Measurements from ENCODE around the gene IL36G. TPM values are rescaled to one million over a fixed set of nuclear protein-coding genes. Genes with fewer than 3 reads are reported as not detected.
"Not testable (repeated sequence)": the region's sequence is repeated elsewhere in the genome, so short reads cannot be mapped to it uniquely, and the experiment has no call there.

Gene IL36G
- not detected for total RNA-seq
- polyA plus RNA-seq: not detected

GRCh38 chr2:112977559-112978056 is at the start of gene IL36G:
TSS of gene IL36G (plus strand) at chr2:112978006. CDS start at chr2:112978639, 633 bp downstream.
- Histone ChIP-seq H3K27ac (ENCODE audit: low read depth, low read length) (no peak within 1 kb of the TSS), H3K4me1 (ENCODE audit: insufficient read depth, low read length) (peaks cover 14% of the 10 kb centered on the region), H3K36me3 (ENCODE audit: insufficient read depth, low read length) (no peaks in the 10 kb centered on the region), H3K27me3 (ENCODE audit: insufficient read depth, low read length, poor library complexity, severe bottlenecking) (no peaks in the 10 kb centered on the region), H3K9me3 (ENCODE audit: low read length) (no peaks in the 10 kb centered on the region), H3K4me3 (ENCODE audit: low read length) (no peak within 1 kb of the TSS)
- Mint-ChIP-seq H3K27me3 (peaks cover 5 to 17% of the 10 kb centered on the region in 2 donors), H3K9me3 (peaks cover 0 to 2% (median 0%) of the 10 kb centered on the region in 5 donors), H3K4me1 (peaks cover 3 to 12% (median 11%) of the 10 kb centered on the region in 3 donors), H3K4me3 (peak within 1 kb of the TSS in 1 of 7 donors; percentile 42), H3K27ac (peak within 1 kb of the TSS in 2 of 8 donors; percentile 8 to 49), H3K36me3 (no peaks in the 10 kb centered on the region)
- no peak for DNase-seq
- POLR2A ChIA-PET: no interaction called here
- CTCF ChIA-PET: interaction anchor here (1.9 to 2.2 kb wide), 2 partner anchors 10 to 18 kb away, joined by 4 to 8 read pairs; no protein-coding TSS in a partner anchor

DNA sequence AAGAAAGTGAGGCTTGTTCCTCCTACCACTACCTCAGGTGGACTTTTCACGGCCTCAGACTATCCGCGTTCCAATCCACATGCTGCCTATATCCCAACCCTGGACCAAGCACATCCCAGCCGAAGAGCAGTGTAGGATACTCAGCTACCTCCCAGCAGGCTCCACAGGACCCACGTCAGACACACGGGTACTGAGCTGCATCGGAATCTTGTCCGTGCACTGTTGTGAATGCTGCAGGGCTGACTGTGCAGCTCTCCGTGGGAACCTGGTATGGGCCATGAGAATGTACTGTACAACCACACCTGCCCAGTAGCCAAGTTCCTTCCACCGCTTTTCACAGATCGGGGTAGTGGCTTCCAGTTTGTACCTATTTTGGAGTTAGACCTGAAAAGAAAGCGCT is 44.5 kb upstream of the IL36G start:
- no peak overlapping the region for H3K27ac Mint-ChIP-seq
- no peaks in the 10 kb centered on the region for H3K36me3 Mint-ChIP-seq
- no peaks in the 10 kb centered on the region for H3K27me3 ChIP-seq (ENCODE audit: insufficient read depth, low read length, poor library complexity, severe bottlenecking)
- no peaks in the 10 kb centered on the region for H3K4me1 ChIP-seq (ENCODE audit: insufficient read depth, low read length)
- H3K27ac ChIP-seq (ENCODE audit: low read depth, low read length): no peak overlapping the region
- DNase-seq: no peak
- H3K4me3 Mint-ChIP-seq: no peak overlapping the region
- H3K4me1 Mint-ChIP-seq: peaks cover 0 to 3% (median 0%) of the 10 kb centered on the region in 3 donors
- H3K27me3 Mint-ChIP-seq: peaks cover 6 to 9% of the 10 kb centered on the region in 2 donors
- no peaks in the 10 kb centered on the region for H3K9me3 Mint-ChIP-seq
- H3K4me3 ChIP-seq (ENCODE audit: low read length): no peak overlapping the region
- CTCF ChIA-PET: no interaction called here
- no peaks in the 10 kb centered on the region for H3K9me3 ChIP-seq (ENCODE audit: low read length)
- H3K36me3 ChIP-seq (ENCODE audit: insufficient read depth, low read length): no peaks in the 10 kb centered on the region
- POLR2A ChIA-PET: no interaction called here

DNA sequence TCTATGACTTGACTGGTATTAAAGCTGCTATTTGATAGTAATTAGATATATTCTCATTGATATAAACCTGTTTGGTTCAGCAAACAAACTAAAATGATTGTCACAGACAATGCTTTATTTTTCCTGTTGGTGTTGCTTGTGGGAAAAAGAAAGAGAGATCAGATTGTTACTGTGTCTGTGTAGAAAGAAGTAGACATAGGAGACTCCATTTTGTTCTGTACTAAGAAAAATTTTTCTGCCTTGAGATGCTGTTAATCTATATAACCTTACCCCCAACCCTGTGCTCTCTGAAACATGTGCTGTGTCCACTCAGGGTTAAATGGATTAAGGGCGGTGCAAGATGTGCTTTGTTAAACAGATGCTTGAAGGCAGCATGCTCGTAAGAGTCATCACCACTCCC is 43.7 kb upstream of the IL36G start:
- CTCF ChIA-PET; H3K27me3 Mint-ChIP-seq; H3K9me3 ChIP-seq (ENCODE audit: low read length); H3K27ac ChIP-seq (ENCODE audit: low read depth, low read length); H3K27ac Mint-ChIP-seq; H3K4me1 ChIP-seq (ENCODE audit: insufficient read depth, low read length); H3K4me3 ChIP-seq (ENCODE audit: low read length); H3K4me3 Mint-ChIP-seq; H3K36me3 Mint-ChIP-seq; H3K27me3 ChIP-seq (ENCODE audit: insufficient read depth, low read length, poor library complexity, severe bottlenecking); H3K36me3 ChIP-seq (ENCODE audit: insufficient read depth, low read length); DNase-seq; H3K9me3 Mint-ChIP-seq; POLR2A ChIA-PET: not testable (repeated sequence)
- peaks cover 0 to 11% (median 5%) of the 10 kb centered on the region in 3 donors for H3K4me1 Mint-ChIP-seq

- peaks cover 6 to 9% of the 10 kb centered on the region in 2 donors for H3K27me3 Mint-ChIP-seq
- no peaks in the 10 kb centered on the region for H3K9me3 Mint-ChIP-seq
- H3K4me3 Mint-ChIP-seq: no peak overlapping the region
- Histone ChIP-seq H3K4me1 (ENCODE audit: insufficient read depth, low read length) (no peaks in the 10 kb centered on the region), H3K9me3 (ENCODE audit: low read length) (no peaks in the 10 kb centered on the region), H3K36me3 (ENCODE audit: insufficient read depth, low read length) (no peaks in the 10 kb centered on the region), H3K27ac (ENCODE audit: low read depth, low read length) (no peak overlapping the region), H3K27me3 (ENCODE audit: insufficient read depth, low read length, poor library complexity, severe bottlenecking) (no peaks in the 10 kb centered on the region), H3K4me3 (ENCODE audit: low read length) (no peak overlapping the region)
- peaks cover 0 to 14% (median 7%) of the 10 kb centered on the region in 3 donors for H3K4me1 Mint-ChIP-seq
- no peak overlapping the region for H3K27ac Mint-ChIP-seq
- H3K36me3 Mint-ChIP-seq: no peaks in the 10 kb centered on the region
- DNase-seq: no peak
- ChIA-PET CTCF (no interaction called here), POLR2A (no interaction called here)
Measured at GRCh38 chr2:112936927-112937232, 40.9 kb upstream of the IL36G start.

DNA sequence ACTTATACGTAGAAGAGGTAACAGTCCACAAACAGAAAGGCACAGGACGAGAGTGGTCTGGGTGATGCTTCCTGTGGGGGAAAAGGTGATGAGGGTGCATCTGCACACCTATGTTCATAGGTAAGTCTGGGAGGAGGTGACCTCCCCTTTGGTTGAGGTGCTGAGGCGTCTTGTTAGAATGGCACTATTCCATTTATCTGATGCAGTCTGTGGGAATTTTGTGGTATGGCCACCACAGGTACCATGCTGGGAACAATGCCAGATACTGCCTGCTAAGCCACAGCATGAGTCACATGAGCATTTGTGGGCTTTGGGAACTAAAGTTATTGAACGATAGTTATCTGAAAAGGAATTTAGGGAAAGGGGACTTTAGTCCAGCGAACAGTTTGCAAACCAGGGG is 38.9 kb upstream of the IL36G start:
- Histone ChIP-seq H3K4me1 (ENCODE audit: insufficient read depth, low read length) (no peaks in the 10 kb centered on the region), H3K4me3 (ENCODE audit: low read length) (no peak overlapping the region), H3K27me3 (ENCODE audit: insufficient read depth, low read length, poor library complexity, severe bottlenecking) (no peaks in the 10 kb centered on the region), H3K9me3 (ENCODE audit: low read length) (no peaks in the 10 kb centered on the region), H3K27ac (ENCODE audit: low read depth, low read length) (no peak overlapping the region), H3K36me3 (ENCODE audit: insufficient read depth, low read length) (no peaks in the 10 kb centered on the region)
- POLR2A ChIA-PET: no interaction called here
- Mint-ChIP-seq H3K27me3 (peaks cover 4 to 9% of the 10 kb centered on the region in 2 donors), H3K27ac (peak overlapping the region in 1 of 8 donors; percentile 79), H3K4me1 (peaks cover 0 to 14% (median 8%) of the 10 kb centered on the region in 3 donors), H3K36me3 (peaks cover 0 to 1% (median 0%) of the 10 kb centered on the region in 3 donors), H3K4me3 (peak overlapping the region in 1 of 7 donors; percentile 6), H3K9me3 (no peaks in the 10 kb centered on the region)
- CTCF ChIA-PET: interaction anchor here (1.1 kb wide), 1 partner anchor 189 kb away, joined by 3 read pairs; no protein-coding TSS in a partner anchor
- DNase-seq: peak in 1 of 5 donors; percentile 52

DNA sequence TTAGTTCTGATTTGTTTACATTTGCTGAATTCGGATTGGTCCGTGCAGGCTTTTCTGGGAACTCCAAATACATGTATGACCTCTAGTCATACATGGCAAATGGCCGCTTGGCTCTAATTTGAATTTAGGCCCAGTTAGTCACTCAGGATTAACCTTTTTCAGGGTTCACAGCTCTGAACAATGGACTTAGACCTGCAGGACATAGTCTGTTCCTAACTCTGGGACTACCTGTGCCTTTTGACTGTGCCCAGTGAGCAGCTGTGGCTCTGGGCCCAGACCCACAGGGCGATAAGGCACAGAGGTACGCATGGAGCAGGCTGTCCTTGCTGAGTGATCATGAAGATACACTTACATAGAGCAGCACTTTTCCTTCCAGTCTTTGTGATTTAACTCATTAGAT is 38.4 kb upstream of the IL36G start:
- Mint-ChIP-seq H3K36me3 (peaks cover 0 to 1% (median 0%) of the 10 kb centered on the region in 3 donors), H3K4me3 (no peak overlapping the region), H3K27me3 (peaks cover 4 to 10% of the 10 kb centered on the region in 2 donors), H3K27ac (peak overlapping the region in 2 of 8 donors; percentile 12 to 29), H3K4me1 (peaks cover 0 to 14% (median 8%) of the 10 kb centered on the region in 3 donors), H3K9me3 (no peaks in the 10 kb centered on the region)
- no peak for DNase-seq
- Histone ChIP-seq H3K4me1 (ENCODE audit: insufficient read depth, low read length) (no peaks in the 10 kb centered on the region), H3K4me3 (ENCODE audit: low read length) (no peak overlapping the region), H3K36me3 (ENCODE audit: insufficient read depth, low read length) (no peaks in the 10 kb centered on the region), H3K9me3 (ENCODE audit: low read length) (no peaks in the 10 kb centered on the region), H3K27ac (ENCODE audit: low read depth, low read length) (no peak overlapping the region), H3K27me3 (ENCODE audit: insufficient read depth, low read length, poor library complexity, severe bottlenecking) (no peaks in the 10 kb centered on the region)
- ChIA-PET POLR2A (no interaction called here), CTCF (no interaction called here)

DNA sequence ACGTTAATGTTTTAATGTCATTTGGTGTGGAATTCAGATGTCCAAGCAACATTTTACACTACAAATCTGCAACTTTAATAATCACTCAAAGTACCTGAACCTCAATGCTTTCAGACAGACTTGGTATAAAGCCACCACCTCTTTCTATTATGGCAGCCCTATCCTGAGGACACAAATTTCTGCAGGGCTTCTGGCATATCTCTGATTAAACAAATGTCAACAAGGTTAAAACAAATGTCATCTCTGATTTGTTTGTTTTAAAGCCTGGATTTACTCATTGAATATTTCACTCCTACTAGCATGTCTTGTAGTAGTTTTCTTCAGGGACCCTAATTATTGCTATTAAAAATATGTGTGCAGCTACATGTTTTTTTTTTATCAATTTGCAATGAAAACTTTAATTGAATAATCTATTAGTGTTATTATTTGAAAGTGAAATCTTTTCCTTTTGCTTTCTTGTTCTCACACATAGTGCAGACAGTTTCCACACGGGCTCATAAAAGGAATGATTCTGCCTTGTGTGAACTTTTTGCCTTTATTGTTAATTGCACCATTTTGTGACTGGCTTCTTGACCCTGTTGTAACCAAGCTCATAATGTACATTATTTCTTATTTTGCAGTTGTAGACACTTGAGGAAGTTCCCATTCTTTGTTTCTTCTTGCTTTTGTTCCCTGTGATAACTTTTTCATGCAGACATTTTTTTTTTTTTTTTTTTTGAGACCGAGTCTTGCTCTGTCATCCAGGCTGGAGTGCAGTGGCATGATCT is 36.8 kb upstream of the IL36G start:
- no peak overlapping the region for H3K4me3 Mint-ChIP-seq
- H3K36me3 Mint-ChIP-seq: peaks cover 0 to 1% (median 0%) of the 10 kb centered on the region in 3 donors
- Histone ChIP-seq H3K4me1 (ENCODE audit: insufficient read depth, low read length) (no peaks in the 10 kb centered on the region), H3K27ac (ENCODE audit: low read depth, low read length) (no peak overlapping the region), H3K36me3 (ENCODE audit: insufficient read depth, low read length) (no peaks in the 10 kb centered on the region), H3K9me3 (ENCODE audit: low read length) (no peaks in the 10 kb centered on the region), H3K27me3 (ENCODE audit: insufficient read depth, low read length, poor library complexity, severe bottlenecking) (no peaks in the 10 kb centered on the region), H3K4me3 (ENCODE audit: low read length) (no peak overlapping the region)
- no peak for DNase-seq
- peaks cover 3 to 10% of the 10 kb centered on the region in 2 donors for H3K27me3 Mint-ChIP-seq
- no peaks in the 10 kb centered on the region for H3K9me3 Mint-ChIP-seq
- H3K27ac Mint-ChIP-seq: no peak overlapping the region
- POLR2A ChIA-PET: interaction anchor here (0.7 kb wide), 1 partner anchor 22 kb away, joined by 7 read pairs; no protein-coding TSS in a partner anchor
- H3K4me1 Mint-ChIP-seq: peaks cover 0 to 14% (median 8%) of the 10 kb centered on the region in 3 donors
- CTCF ChIA-PET: interaction anchor here (0.6 to 3.2 kb wide), 13 partner anchors 11 to 214 kb away, joined by 3 to 42 read pairs (median 4); no protein-coding TSS in a partner anchor

Measured in CD8-positive, alpha-beta memory T cell (primary cell).